B cell (primary cell): Measurements from ENCODE around the gene LRRC14B. TPM values are rescaled to one million over a fixed set of nuclear protein-coding genes. Genes with fewer than 3 reads are reported as not detected.

ENCODE experiments used
- ATAC-seq: fragments of 200-7000 bp; cut with Tn5 transposase; one replicate; pipeline ENCODE4 v1.10.0; 2021; ENCODE audit warnings: low read depth, mild to moderate bottlenecking, moderate number of reproducible peaks, moderate library complexity
- CTCF ChIA-PET: fragments of 350-600 bp; sonication (Branson Sonifier 250); formaldehyde crosslinking; loops from one replicate; lab custom pipeline; 2021; ENCODE audit warnings: antibody characterized with exemption, inconsistent platforms; lab: Charles Lee
- POLR2A ChIA-PET: fragments of 350-600 bp; sonication (Branson Sonifier 250); formaldehyde crosslinking; loops from one replicate; lab custom pipeline; 2021; ENCODE audit warnings: antibody characterized with exemption; lab: Charles Lee
- DNase-seq: peaks from one replicate; pipeline ENCODE4 v3.0.0; 2013
- H2AFZ ChIP-seq: 2 replicates; pipeline ENCODE4 v1.6.1; 2012; ENCODE audit warnings: mild to moderate bottlenecking, low read depth, low read length; ENCODE audit not compliant: insufficient read depth, poor library complexity, severe bottlenecking
- H3K27ac ChIP-seq, 2 donors: 1 replicate in 1 of 2; 2 replicates in 1 of 2; pipeline ENCODE4 v1.5.1; 2012 to 2013; ENCODE audit warnings: low read length in 2 of 2, mild to moderate bottlenecking in 2 of 2, moderate library complexity in 1 of 2
- H3K27me3 ChIP-seq, 4 experiments: fragments of 200-600 bp in 1 of 4; sonication (generic) in 1 of 4; replicated peaks in 1 of 4; 1 replicate in 2 of 4; 2 replicates in 2 of 4; pipeline versions ENCODE4 v1.6.1 to v1.7.0; 2013 to 2016; ENCODE audit warnings: low read length in 3 of 4, mild to moderate bottlenecking in 2 of 4, mixed read lengths in 1 of 4, moderate library complexity in 1 of 4; ENCODE audit not compliant: insufficient read depth in 4 of 4, control insufficient read depth in 3 of 4; ENCODE audit errors: control extremely low read depth in 1 of 4
- H3K36me3 ChIP-seq, 2 experiments: replicated peaks in 1 of 2; 1 replicate in 1 of 2; 2 replicates in 1 of 2; pipeline versions ENCODE4 v1.6.1 to v1.7.1; 2013; ENCODE audit warnings: low read length in 1 of 2; ENCODE audit not compliant: insufficient read depth in 2 of 2, control insufficient read depth in 1 of 2; ENCODE audit errors: control extremely low read depth in 1 of 2, extremely low read depth in 1 of 2
- H3K4me1 ChIP-seq, 2 donors: fragments of 200-600 bp in 1 of 2; sonication (generic) in 1 of 2; 1 replicate in 1 of 2; 2 replicates in 1 of 2; pipeline versions ENCODE4 v1.5.1 to v1.6.1; 2013 to 2017; ENCODE audit warnings: low read length in 2 of 2; ENCODE audit not compliant: control insufficient read depth in 2 of 2, insufficient read depth in 2 of 2
- H3K4me2 ChIP-seq: replicated peaks from 2 replicates; pipeline ENCODE3; 2012; ENCODE audit warnings: mild to moderate bottlenecking, low read depth, low read length; ENCODE audit not compliant: poor library complexity, severe bottlenecking
- H3K4me3 ChIP-seq, 5 experiments: fragments of 200-600 bp in 1 of 5; sonication (generic) in 1 of 5; 1 replicate in 3 of 5; 2 replicates in 2 of 5; pipeline versions ENCODE4 v1.5.1 to v1.7.0; 2011 to 2016; ENCODE audit warnings: low read length in 4 of 5, mild to moderate bottlenecking in 4 of 5, low read depth in 2 of 5, control low read depth in 1 of 5, moderate library complexity in 1 of 5; ENCODE audit not compliant: insufficient read depth in 1 of 5; ENCODE audit errors: control extremely low read depth in 1 of 5, extremely low read depth in 1 of 5
- H3K79me2 ChIP-seq: fragments of 200-600 bp; sonication (generic); one replicate; pipeline ENCODE4 v1.6.0; 2016; ENCODE audit warnings: low read length; ENCODE audit not compliant: control insufficient read depth, insufficient read depth
- H3K9ac ChIP-seq: fragments of 200-600 bp; sonication (generic); 2 replicates; pipeline ENCODE4 v1.6.1; 2017; ENCODE audit warnings: mild to moderate bottlenecking, low read length, moderate library complexity
- H3K9me3 ChIP-seq, 3 donors: one replicate each; pipeline versions ENCODE4 v1.6.1 to v1.7.1; 2013; ENCODE audit warnings: low read length in 2 of 3; ENCODE audit not compliant: control insufficient read depth in 2 of 3, insufficient read depth in 1 of 3; ENCODE audit errors: control extremely low read depth in 1 of 3
- H4K20me1 ChIP-seq: 2 replicates; pipeline ENCODE4 v1.6.0; 2012; ENCODE audit warnings: mild to moderate bottlenecking, low read length; ENCODE audit not compliant: insufficient read depth, control insufficient read depth, poor library complexity, severe bottlenecking
- H3K27ac Mint-ChIP-seq: one replicate; pipeline ENCODE4 v1.8.0; 2021; ENCODE audit warnings: mixed read lengths
- H3K27me3 Mint-ChIP-seq: one replicate; pipeline ENCODE4 v1.8.0; 2021; ENCODE audit warnings: mixed read lengths
- H3K4me1 Mint-ChIP-seq: one replicate; pipeline ENCODE4 v1.8.0; 2021; ENCODE audit warnings: mixed read lengths
- H3K4me3 Mint-ChIP-seq: one replicate; pipeline ENCODE4 v1.8.0; 2021; ENCODE audit warnings: mixed read lengths
- H3K9me3 Mint-ChIP-seq: one replicate; pipeline ENCODE4 v1.8.0; 2022; ENCODE audit warnings: mixed read lengths; ENCODE audit not compliant: insufficient read depth
- CTCF ChIP-seq: fragments of 200-600 bp; IDR thresholded peaks from one replicate; pipeline ENCODE4 v1.8.0; 2022; ENCODE audit warnings: antibody characterized with exemption, mild to moderate bottlenecking
- EZH2 ChIP-seq: IDR thresholded peaks from 2 replicates; pipeline ENCODE4 v1.6.1; 2012; ENCODE audit warnings: borderline replicate concordance, low read depth, mild to moderate bottlenecking, moderate library complexity, low read length; ENCODE audit not compliant: insufficient read depth, poor library complexity, severe bottlenecking
- WGBS: methylation state at CpG from one replicate; pipeline ENCODE4 v1.1.5; 2013; ENCODE audit warnings: missing lambda C conversion rate; ENCODE audit not compliant: insufficient coverage; 5-methylcytosine and 5-hydroxymethylcytosine counted together
- intact Hi-C: fragments of 100-400 bp; cut with micrococcal nuclease; formaldehyde crosslinking; loops from one replicate; pipeline ENCODE4 v1.10.0; 2022
- polyA plus RNA-seq: library from polyadenylated mRNA; depleted of rRNA; stranded (reverse); fragments of >200 nt; gene quantifications from 2 replicates; pipeline ENCODE4 v1.2.3, GENCODE V29; 2012
- total RNA-seq, 2 donors: library from RNA; stranded (reverse); fragments of 120-200 nt in 1 of 2; gene quantifications; 1 replicate in 1 of 2; 2 replicates in 1 of 2; pipeline versions ENCODE4 v1.2.3 to v1.2.4, GENCODE V29; 2013 to 2022

The LRRC14B gene
- total and polyA plus RNA-seq, 2 donors (not counting 1 experiment from before 2014, with no cell fraction given), result 0.06 TPM; not detected in 1

DNA sequence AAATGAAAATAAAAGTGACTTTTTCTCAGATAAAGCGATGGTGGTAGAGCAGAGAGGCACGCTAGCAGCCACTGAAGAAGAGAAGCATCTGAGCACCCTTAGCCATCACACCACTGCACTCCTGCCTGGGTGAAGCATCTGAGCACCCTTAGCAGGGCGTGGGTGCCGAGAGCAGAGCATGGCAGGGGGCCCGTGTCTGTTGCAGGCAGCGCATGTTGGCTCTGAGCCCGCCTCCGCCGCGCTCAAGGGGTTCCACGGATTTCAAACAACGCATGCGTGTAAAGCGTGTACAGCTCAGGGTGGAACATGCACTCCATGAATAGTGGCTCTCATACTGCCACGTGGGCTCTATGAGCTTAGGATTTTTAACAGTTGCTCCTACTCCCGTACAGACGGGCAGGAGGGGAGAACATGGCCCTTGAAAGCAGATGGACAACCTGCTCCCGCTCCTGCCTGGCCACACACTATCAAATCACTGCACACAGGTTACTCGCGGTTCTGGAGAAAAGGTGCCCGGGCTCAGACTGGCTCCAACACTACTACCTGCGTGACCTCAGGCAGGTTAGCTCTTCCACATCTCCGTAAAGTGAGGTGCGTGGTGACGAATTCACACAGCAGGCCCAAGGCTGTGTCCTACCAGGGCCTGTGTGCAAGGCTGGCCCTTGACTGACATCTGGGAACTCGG lies 12.1 kb downstream of the LRRC14B start:
- TF ChIP-seq EZH2, result no peak
- no peak for TF ChIP-seq CTCF
- DNase-seq (no peak), ATAC-seq (no peak)
- H3K27ac ChIP-seq, result no peak overlapping the region
- intact Hi-C loops, result no loop called here
- peaks cover 35% of the 10 kb centered on the region for H4K20me1 ChIP-seq
- no peak overlapping the region for H2AFZ ChIP-seq
- H3K4me3 ChIP-seq, result no peak overlapping the region
- POLR2A ChIA-PET, result interaction anchor here (0.6 kb wide), 1 partner anchor 15 kb away, joined by 3 read pairs; the partner anchor contains the start of genes CCDC127 and SDHA
- 99% methylated on average over 25 of the region's 26 CpGs for WGBS
- H3K4me2 ChIP-seq, result no peak overlapping the region
- H3K9ac ChIP-seq, result no peak overlapping the region
- peaks cover 0 to 6% of the 10 kb centered on the region in 2 donors for H3K4me1 ChIP-seq
- peaks cover 15% of the 10 kb centered on the region for H3K4me1 Mint-ChIP-seq
- H3K36me3 ChIP-seq, result peaks cover 1 to 45% of the 10 kb centered on the region in 2 experiments
- no peaks in the 10 kb centered on the region for H3K9me3 ChIP-seq
- H3K27ac Mint-ChIP-seq, result no peak overlapping the region
- no peak overlapping the region for H3K4me3 Mint-ChIP-seq
- CTCF ChIA-PET, result no interaction called here
- no peaks in the 10 kb centered on the region for H3K9me3 Mint-ChIP-seq
- H3K27me3 Mint-ChIP-seq, result no peaks in the 10 kb centered on the region
- peaks cover 1% of the 10 kb centered on the region for H3K79me2 ChIP-seq
- no peaks in the 10 kb centered on the region for H3K27me3 ChIP-seq

- H3K27ac Mint-ChIP-seq, result no peak overlapping the region
- POLR2A ChIA-PET, result no interaction called here
- DNase-seq, result no peak
Observed at GRCh38 chr5:204001-204400, 12.7 kb downstream of the LRRC14B start.

More at GRCh38 chr5:204001-204400, 12.7 kb downstream of the LRRC14B start:
- peaks cover 7% of the 10 kb centered on the region for H3K79me2 ChIP-seq
- Mint-ChIP-seq H3K4me1 (peaks cover 15% of the 10 kb centered on the region), H3K4me3 (no peak overlapping the region), H3K27me3 (no peaks in the 10 kb centered on the region), H3K9me3 (no peaks in the 10 kb centered on the region)
- H3K4me1 ChIP-seq, result peaks cover 0 to 6% of the 10 kb centered on the region in 2 donors
- H4K20me1 ChIP-seq, result peaks cover 41% of the 10 kb centered on the region
- H3K9ac ChIP-seq, result no peak overlapping the region
- no peak overlapping the region for H2AFZ ChIP-seq
- H3K9me3 ChIP-seq, result no peaks in the 10 kb centered on the region
- no peak overlapping the region for H3K4me2 ChIP-seq
- no peak overlapping the region for H3K27ac ChIP-seq
- no peak for TF ChIP-seq EZH2
- no peak for TF ChIP-seq CTCF
- peaks cover 1 to 49% of the 10 kb centered on the region in 2 experiments for H3K36me3 ChIP-seq
- 100% methylated on average over 5 of the region's 6 CpGs for WGBS
- ATAC-seq, result no peak
- CTCF ChIA-PET, result no interaction called here
- H3K4me3 ChIP-seq, result no peak overlapping the region
- no peaks in the 10 kb centered on the region for H3K27me3 ChIP-seq
- intact Hi-C loops, result no loop called here
